Measurements from ENCODE around the gene LRMDA. TPM values are rescaled to one million over a fixed set of nuclear protein-coding genes. Genes with fewer than 3 reads are reported as not detected.
A peak's percentile ranks its signal among the peaks of the same experiment; 100 is the strongest.

The LRMDA gene
- total RNA-seq, 1 donor from 2014 or later = 2.1 TPM

- Mint-ChIP-seq H3K27ac (ENCODE audit: unreplicated experiment) (no peak overlapping the region), H3K27me3 (ENCODE audit: unreplicated experiment) (no peaks in the 10 kb centered on the region), H3K36me3 (ENCODE audit: unreplicated experiment) (no peaks in the 10 kb centered on the region), H3K9me3 (ENCODE audit: unreplicated experiment) (no peaks in the 10 kb centered on the region), H3K4me1 (ENCODE audit: low read depth, unreplicated experiment) (peaks cover 5% of the 10 kb centered on the region), H3K4me3 (ENCODE audit: unreplicated experiment) (no peak overlapping the region)
- TF ChIP-seq CTCF (IDR thresholded peaks at IDR 0.05; ENCODE audit: partially characterized antibody, unreplicated experiment) = no peak
- no peak for DNase-seq
Measured at GRCh38 chr10:76296957-76297356, 865.5 kb downstream of the LRMDA start.

GRCh38 chr10:76297358-76297757 is 865.9 kb downstream of the LRMDA start:
- DNase-seq = no peak
- TF ChIP-seq CTCF (IDR thresholded peaks at IDR 0.05; ENCODE audit: partially characterized antibody, unreplicated experiment) = no peak
- H3K4me3 Mint-ChIP-seq (ENCODE audit: unreplicated experiment) = no peak overlapping the region
- peaks cover 9% of the 10 kb centered on the region for H3K4me1 Mint-ChIP-seq (ENCODE audit: low read depth, unreplicated experiment)
- no peaks in the 10 kb centered on the region for H3K27me3 Mint-ChIP-seq (ENCODE audit: unreplicated experiment)
- no peak overlapping the region for H3K27ac Mint-ChIP-seq (ENCODE audit: unreplicated experiment)
- H3K9me3 Mint-ChIP-seq (ENCODE audit: unreplicated experiment) = no peaks in the 10 kb centered on the region
- no peaks in the 10 kb centered on the region for H3K36me3 Mint-ChIP-seq (ENCODE audit: unreplicated experiment)

GRCh38 chr10:76297780-76298281 is 866.4 kb downstream of the LRMDA start:
- H3K27me3 Mint-ChIP-seq (ENCODE audit: unreplicated experiment) = no peaks in the 10 kb centered on the region
- no peaks in the 10 kb centered on the region for H3K36me3 Mint-ChIP-seq (ENCODE audit: unreplicated experiment)
- peak; percentile 19 for DNase-seq
- no peaks in the 10 kb centered on the region for H3K9me3 Mint-ChIP-seq (ENCODE audit: unreplicated experiment)
- H3K4me1 Mint-ChIP-seq (ENCODE audit: low read depth, unreplicated experiment) = peaks cover 10% of the 10 kb centered on the region
- TF ChIP-seq CTCF (IDR thresholded peaks at IDR 0.05; ENCODE audit: partially characterized antibody, unreplicated experiment) = no peak
- H3K4me3 Mint-ChIP-seq (ENCODE audit: unreplicated experiment) = no peak overlapping the region
- H3K27ac Mint-ChIP-seq (ENCODE audit: unreplicated experiment) = no peak overlapping the region

- no peak overlapping the region for H3K27ac Mint-ChIP-seq (ENCODE audit: unreplicated experiment)
- no peak overlapping the region for H3K4me3 Mint-ChIP-seq (ENCODE audit: unreplicated experiment)
- no peaks in the 10 kb centered on the region for H3K9me3 Mint-ChIP-seq (ENCODE audit: unreplicated experiment)
- H3K4me1 Mint-ChIP-seq (ENCODE audit: low read depth, unreplicated experiment) = peaks cover 12% of the 10 kb centered on the region
- no peak for TF ChIP-seq CTCF (IDR thresholded peaks at IDR 0.05; ENCODE audit: partially characterized antibody, unreplicated experiment)
- DNase-seq = no peak
- no peaks in the 10 kb centered on the region for H3K27me3 Mint-ChIP-seq (ENCODE audit: unreplicated experiment)
- H3K36me3 Mint-ChIP-seq (ENCODE audit: unreplicated experiment) = no peaks in the 10 kb centered on the region
Measured at GRCh38 chr10:76298329-76298728, 866.9 kb downstream of the LRMDA start.

- no peaks in the 10 kb centered on the region for H3K36me3 Mint-ChIP-seq (ENCODE audit: unreplicated experiment)
- no peak overlapping the region for H3K27ac Mint-ChIP-seq (ENCODE audit: unreplicated experiment)
- H3K4me1 Mint-ChIP-seq (ENCODE audit: low read depth, unreplicated experiment) = peaks cover 18% of the 10 kb centered on the region
- no peak for DNase-seq
- no peaks in the 10 kb centered on the region for H3K9me3 Mint-ChIP-seq (ENCODE audit: unreplicated experiment)
- H3K27me3 Mint-ChIP-seq (ENCODE audit: unreplicated experiment) = no peaks in the 10 kb centered on the region
- H3K4me3 Mint-ChIP-seq (ENCODE audit: unreplicated experiment) = no peak overlapping the region
- TF ChIP-seq CTCF (IDR thresholded peaks at IDR 0.05; ENCODE audit: partially characterized antibody, unreplicated experiment) = no peak
Measured at GRCh38 chr10:76299501-76299900, 868.1 kb downstream of the LRMDA start.
